GM12891 (cell line): ENCODE data around the gene HSPA1A.
"Not testable (repeated sequence)": the region's sequence is repeated elsewhere in the genome, so short reads cannot be mapped to it uniquely, and the experiment has no call there.

Experiments
- POLR2A ChIP-seq: IDR thresholded peaks from 2 replicates; pipeline ENCODE4 v1.6.1; 2011; ENCODE audit warnings: low read depth, low read length, control low read depth
- POLR2AphosphoS5 ChIP-seq: IDR thresholded peaks from 2 replicates; pipeline ENCODE4 v1.6.1; 2011; ENCODE audit warnings: low read depth, low read length, control low read depth

- not testable (repeated sequence) for TF ChIP-seq POLR2AphosphoS5, POLR2A
These were observed 21.5 kb upstream of the HSPA1A start for GRCh38 chr6:31793927-31794245.
